Right lobe of liver (tissue), 6 donors: Measurements from ENCODE around the gene HECW1. TPM values are rescaled to one million over a fixed set of nuclear protein-coding genes. Genes with fewer than 3 reads are reported as not detected.
"Not testable (repeated sequence)": the region's sequence is repeated elsewhere in the genome, so short reads cannot be mapped to it uniquely, and the experiment has no call there.

Source experiments
- ATAC-seq, 4 donors: fragments of 200-7000 bp; cut with Tn5 transposase; one replicate each; pipeline ENCODE4 v1.9.1; 2020; ENCODE audit warnings: mild to moderate bottlenecking in 4 of 4, moderate library complexity in 4 of 4
- DNase-seq, 3 donors: peaks; one replicate each; pipeline ENCODE4 v3.0.0-alpha.2; 2020
- H3K27ac ChIP-seq, 3 donors: fragments of 200-600 bp; one replicate each; pipeline ENCODE4 v1.8.0; 2022
- H3K27me3 ChIP-seq, 2 donors: fragments of 200-600 bp; one replicate each; pipeline ENCODE4 v1.8.0; 2022
- H3K36me3 ChIP-seq, 4 donors: fragments of 200-600 bp; sonication (generic) in 1 of 4; one replicate each; pipeline versions ENCODE4 v1.5.1 to v1.8.0; 2017 to 2022; ENCODE audit warnings: control low read depth in 1 of 4
- H3K4me1 ChIP-seq, 4 donors: fragments of 200-600 bp; sonication (generic) in 1 of 4; one replicate each; pipeline versions ENCODE4 v1.5.1 to v1.8.0; 2017 to 2022; ENCODE audit warnings: control low read depth in 1 of 4
- H3K4me3 ChIP-seq, 3 donors: fragments of 200-600 bp; one replicate each; pipeline ENCODE4 v1.8.0; 2022
- H3K9me3 ChIP-seq, 4 donors: fragments of 200-600 bp; sonication (generic) in 1 of 4; one replicate each; pipeline versions ENCODE4 v1.5.1 to v1.8.0; 2017 to 2022; ENCODE audit warnings: control low read depth in 1 of 4
- POLR2A ChIP-seq: fragments of 450-650 bp; IDR thresholded peaks from one replicate; pipeline ENCODE4 v1.6.1; 2017; ENCODE audit warnings: antibody characterized with exemption, mild to moderate bottlenecking
- WGBS: methylation state at CpG from one replicate; pipeline ENCODE4 v1.1.6; 2018; ENCODE audit warnings: low coverage, low lambda C conversion rate; ENCODE audit not compliant: insufficient coverage; ENCODE audit errors: missing lambda C conversion rate; 5-methylcytosine and 5-hydroxymethylcytosine counted together
- intact Hi-C, 2 donors: fragments of 100-400 bp; cut with DNase I; formaldehyde crosslinking; loops; one replicate each; pipeline versions ENCODE4 v1.11.2 to v1.14.1; 2022
- total RNA-seq, 6 experiments: library from RNA; depleted of rRNA in 2 of 6; stranded (reverse); fragments of >200 nt in 2 of 6; fragmentation: NEBNext Ultra II Directional in 3 of 6; extraction: Animal tissue kit (Norgen Biotek cat#: 25700) in 3 of 6; gene quantifications; one replicate each; pipeline versions ENCODE4 v1.1.0 to v1.2.4, GENCODE V29; 2016 to 2023
- TF ChIP-seq, protein P1 (sequence below), 4 donors: fragments of 200-600 bp in 3 of 4; fragments of 450-650 bp in 1 of 4; IDR thresholded peaks; one replicate each; pipeline versions ENCODE4 v1.5.1 to v1.8.0; 2016 to 2022; ENCODE audit warnings: antibody characterized with exemption in 4 of 4, mild to moderate bottlenecking in 2 of 4
- donor health status: DM: no; HTN: yes; CAD: no.
- donor health status: DM: no; HTN: no; CAD: no.
- donor health status: DM: no; HTN: no; CAD: no.
- donor health status: DM: no; HTN: yes; CAD: no.
- donor health status: DM: no; HTN: yes; CAD: no.

Gene HECW1
- total RNA-seq, 6 experiments from 2014 or later = 0.02 to 0.87 (median 0.09) TPM; not detected in 1

DNA sequence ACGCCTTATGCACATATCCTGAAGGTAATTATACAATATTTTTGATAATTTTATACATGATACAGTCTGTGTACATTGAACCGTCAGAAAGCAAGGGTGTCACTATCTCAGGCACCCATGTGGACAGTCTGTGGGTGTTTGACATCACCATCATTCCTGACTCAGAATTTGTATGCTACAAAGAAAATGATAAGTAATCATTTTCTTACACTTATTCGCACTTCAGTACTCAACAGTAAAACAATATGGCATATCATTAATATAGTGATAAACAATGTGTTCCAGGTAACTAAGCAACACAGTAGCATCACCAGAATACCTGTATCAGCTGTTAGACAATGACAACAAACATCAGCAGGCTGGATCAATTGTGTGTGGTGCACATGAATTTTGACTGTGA is 17.9 kb downstream of the HECW1 start:
- Histone ChIP-seq H3K27ac (no peak overlapping the region), H3K36me3 (no peaks in the 10 kb centered on the region), H3K4me1 (no peaks in the 10 kb centered on the region), H3K27me3 (no peaks in the 10 kb centered on the region), H3K9me3 (no peaks in the 10 kb centered on the region), H3K4me3 (no peak overlapping the region)
- intact Hi-C loops = no loop called here
- DNase-seq = no peak
- 68% methylated on average over 3 of the region's 3 CpGs for WGBS
- TF ChIP-seq, protein P1, sequence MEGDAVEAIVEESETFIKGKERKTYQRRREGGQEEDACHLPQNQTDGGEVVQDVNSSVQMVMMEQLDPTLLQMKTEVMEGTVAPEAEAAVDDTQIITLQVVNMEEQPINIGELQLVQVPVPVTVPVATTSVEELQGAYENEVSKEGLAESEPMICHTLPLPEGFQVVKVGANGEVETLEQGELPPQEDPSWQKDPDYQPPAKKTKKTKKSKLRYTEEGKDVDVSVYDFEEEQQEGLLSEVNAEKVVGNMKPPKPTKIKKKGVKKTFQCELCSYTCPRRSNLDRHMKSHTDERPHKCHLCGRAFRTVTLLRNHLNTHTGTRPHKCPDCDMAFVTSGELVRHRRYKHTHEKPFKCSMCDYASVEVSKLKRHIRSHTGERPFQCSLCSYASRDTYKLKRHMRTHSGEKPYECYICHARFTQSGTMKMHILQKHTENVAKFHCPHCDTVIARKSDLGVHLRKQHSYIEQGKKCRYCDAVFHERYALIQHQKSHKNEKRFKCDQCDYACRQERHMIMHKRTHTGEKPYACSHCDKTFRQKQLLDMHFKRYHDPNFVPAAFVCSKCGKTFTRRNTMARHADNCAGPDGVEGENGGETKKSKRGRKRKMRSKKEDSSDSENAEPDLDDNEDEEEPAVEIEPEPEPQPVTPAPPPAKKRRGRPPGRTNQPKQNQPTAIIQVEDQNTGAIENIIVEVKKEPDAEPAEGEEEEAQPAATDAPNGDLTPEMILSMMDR (IDR thresholded peaks at IDR 0.05) = no peak
- no peak for TF ChIP-seq POLR2A
- no peak for ATAC-seq

- Histone ChIP-seq H3K27ac (no peak overlapping the region), H3K4me3 (no peak overlapping the region), H3K4me1 (no peaks in the 10 kb centered on the region), H3K36me3 (no peaks in the 10 kb centered on the region), H3K27me3 (no peaks in the 10 kb centered on the region), H3K9me3 (no peaks in the 10 kb centered on the region)
- intact Hi-C loops = no loop called here
- WGBS = 83% methylated on average over 1 of the region's 1 CpG
- ATAC-seq = no peak
- DNase-seq = no peak
- TF ChIP-seq POLR2A = no peak
- TF ChIP-seq, protein P1 (IDR thresholded peaks at IDR 0.05) = no peak
These were observed 22.7 kb downstream of the HECW1 start for GRCh38 chr7:43135129-43135528.

DNA sequence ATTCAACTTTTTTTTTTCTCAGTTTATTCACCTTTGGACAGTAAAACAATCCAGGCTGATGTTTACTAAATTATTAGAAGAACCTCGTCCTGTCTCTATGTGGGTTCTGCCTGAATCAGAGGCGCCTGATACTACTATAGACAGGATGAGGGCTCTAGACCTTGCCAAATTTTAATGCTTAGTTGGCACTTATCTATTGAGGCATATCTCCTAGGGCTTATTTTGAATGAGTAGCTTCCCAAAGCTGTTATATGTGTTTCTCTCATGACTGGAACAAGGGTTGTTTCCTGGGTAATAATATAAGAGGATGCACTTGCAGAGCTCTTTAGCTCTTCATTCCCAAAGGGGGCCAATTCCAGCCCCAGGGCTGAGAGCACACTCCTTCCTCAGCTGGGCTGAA is 23.6 kb downstream of the HECW1 start:
- H3K4me3 ChIP-seq = no peak overlapping the region
- intact Hi-C loops = no loop called here
- no peaks in the 10 kb centered on the region for H3K9me3 ChIP-seq
- 25% methylated on average over 2 of the region's 2 CpGs for WGBS
- H3K36me3 ChIP-seq = no peaks in the 10 kb centered on the region
- no peak overlapping the region for H3K27ac ChIP-seq
- peak in 3 of 4 donors; percentile 45 to 57 (median 47) for ATAC-seq
- H3K27me3 ChIP-seq = no peaks in the 10 kb centered on the region
- H3K4me1 ChIP-seq = no peaks in the 10 kb centered on the region
- DNase-seq = no peak
- no peak for TF ChIP-seq POLR2A
- TF ChIP-seq, protein P1 (IDR thresholded peaks at IDR 0.05) = no peak

- DNase-seq, H3K27ac ChIP-seq, intact Hi-C loops, H3K4me1 ChIP-seq, H3K36me3 ChIP-seq, H3K9me3 ChIP-seq, H3K27me3 ChIP-seq, ATAC-seq, H3K4me3 ChIP-seq: not testable (repeated sequence)
- 72% methylated on average over 6 of the region's 6 CpGs for WGBS
These were observed 24.8 kb downstream of the HECW1 start for GRCh38 chr7:43137121-43137744.

DNA sequence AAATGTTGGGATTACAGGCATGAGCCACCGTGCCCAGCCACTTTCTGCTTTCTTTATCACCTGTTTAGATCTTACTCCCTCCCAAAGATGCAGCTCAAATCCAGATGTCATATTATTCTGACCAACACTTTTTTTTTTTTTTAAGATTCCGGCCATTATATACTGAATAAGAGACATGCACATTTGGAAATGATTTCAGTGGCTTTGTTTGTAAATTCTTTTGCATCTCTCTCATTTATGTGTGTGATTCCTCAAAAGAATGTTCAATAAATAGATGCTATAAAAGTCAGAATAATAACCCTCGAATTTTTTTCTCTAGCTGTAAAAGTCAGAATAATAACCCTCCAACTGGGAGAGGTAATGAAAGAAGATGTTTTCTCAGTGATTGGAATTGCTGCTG is 25.4 kb downstream of the HECW1 start:
- 44% methylated on average over 3 of the region's 3 CpGs for WGBS
- intact Hi-C loops = no loop called here
- ATAC-seq (no peak), DNase-seq (no peak)
- no peaks in the 10 kb centered on the region for H3K9me3 ChIP-seq
- H3K27ac ChIP-seq = no peak overlapping the region
- H3K27me3 ChIP-seq = no peaks in the 10 kb centered on the region
- no peaks in the 10 kb centered on the region for H3K36me3 ChIP-seq
- no peaks in the 10 kb centered on the region for H3K4me1 ChIP-seq
- no peak overlapping the region for H3K4me3 ChIP-seq
- TF ChIP-seq, protein P1 (IDR thresholded peaks at IDR 0.05) = no peak
- TF ChIP-seq POLR2A = no peak
